IPS-NIHi11 (cell line): Measurements from ENCODE around the gene DNAJC18.
"Not testable (repeated sequence)": the region's sequence is repeated elsewhere in the genome, so short reads cannot be mapped to it uniquely, and the experiment has no call there.

Experiments used
- DNase-seq: peaks from one replicate; pipeline ENCODE4 v3.0.0; 2012; ENCODE audit warnings: mixed read lengths, low spot score

The DNAJC18 gene

GRCh38 chr5:139461176-139461575 lies 21.9 kb upstream of the DNAJC18 start:
- no peak for DNase-seq

DNA sequence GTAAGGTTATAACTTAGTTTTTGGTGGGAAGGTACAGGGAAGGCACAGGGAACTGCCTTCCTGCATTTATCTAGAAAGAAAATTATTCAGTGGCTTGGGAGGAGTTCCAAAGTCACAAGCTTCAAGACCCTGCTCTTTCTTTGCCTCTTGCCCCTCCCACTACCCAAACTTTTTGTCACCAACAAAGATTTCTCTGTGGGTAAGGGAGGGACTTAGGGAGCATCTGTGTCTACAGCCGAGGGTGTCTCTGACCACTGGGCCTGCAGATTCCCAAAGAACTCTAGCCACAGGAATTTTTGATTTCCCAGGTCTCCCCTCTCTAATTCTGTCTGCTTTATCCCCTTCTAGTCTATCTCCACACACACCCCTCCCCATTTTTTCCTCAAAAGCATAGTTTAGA lies 21.1 kb upstream of the DNAJC18 start:
- DNase-seq, result no peak

DNA sequence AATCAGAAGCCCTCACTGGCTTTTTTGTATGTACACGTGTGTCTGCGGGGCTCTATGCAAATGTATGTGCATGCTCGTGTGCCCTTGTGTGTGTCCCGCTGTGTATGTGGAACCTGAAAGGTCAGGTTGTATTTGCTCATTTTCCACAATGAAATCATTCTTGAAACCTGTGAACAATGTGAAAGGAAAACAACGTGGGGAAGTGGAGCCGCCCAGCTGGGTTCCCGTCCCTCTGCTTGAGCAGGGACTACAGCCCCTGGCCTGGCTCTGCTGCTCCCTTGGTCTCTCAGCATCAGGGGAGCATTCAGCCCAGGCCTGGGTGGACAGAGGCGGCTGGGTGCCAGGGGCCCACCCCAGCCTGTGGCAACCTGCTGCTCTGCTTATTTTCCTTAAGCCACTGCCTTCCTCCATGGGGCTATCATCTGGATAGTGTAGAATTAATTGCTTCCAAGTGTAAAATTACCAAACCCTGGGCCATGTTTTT lies 20.2 kb upstream of the DNAJC18 start:
- DNase-seq, result no peak

- no peak for DNase-seq
Measured at GRCh38 chr5:139458580-139459407, 19.5 kb upstream of the DNAJC18 start.

DNA sequence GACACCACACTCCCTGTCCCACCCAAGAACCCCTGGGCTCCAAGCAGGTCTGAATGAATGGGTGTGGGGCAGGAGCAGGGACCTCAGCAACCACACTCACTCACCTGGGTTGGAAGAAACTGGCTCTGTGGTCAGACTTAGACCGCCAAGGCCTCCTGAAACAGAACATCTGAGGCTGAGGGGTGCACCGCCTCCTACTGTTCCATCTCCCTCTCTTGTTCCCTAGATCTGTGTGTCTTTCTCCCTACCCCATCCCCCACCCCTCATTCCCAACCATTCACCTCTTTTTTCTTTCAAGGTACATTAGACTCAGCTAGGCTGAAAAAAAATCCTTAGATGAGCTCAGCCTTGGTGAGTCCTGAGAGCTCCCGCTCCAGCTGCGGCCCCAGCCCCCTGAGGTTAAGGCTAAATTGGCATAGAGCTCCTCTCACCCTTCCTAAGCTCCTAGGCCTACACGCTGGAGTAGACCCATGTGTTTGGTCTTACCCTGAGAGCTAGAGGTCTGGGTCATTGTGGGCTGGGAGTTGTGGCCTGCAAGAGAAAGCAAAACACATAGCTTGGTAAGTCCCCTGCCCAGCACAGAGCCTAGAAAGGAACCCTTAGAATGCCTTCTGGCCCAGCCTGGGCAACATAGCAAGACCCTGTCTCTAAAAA lies 18.5 kb upstream of the DNAJC18 start:
- DNase-seq, result no peak

DNA sequence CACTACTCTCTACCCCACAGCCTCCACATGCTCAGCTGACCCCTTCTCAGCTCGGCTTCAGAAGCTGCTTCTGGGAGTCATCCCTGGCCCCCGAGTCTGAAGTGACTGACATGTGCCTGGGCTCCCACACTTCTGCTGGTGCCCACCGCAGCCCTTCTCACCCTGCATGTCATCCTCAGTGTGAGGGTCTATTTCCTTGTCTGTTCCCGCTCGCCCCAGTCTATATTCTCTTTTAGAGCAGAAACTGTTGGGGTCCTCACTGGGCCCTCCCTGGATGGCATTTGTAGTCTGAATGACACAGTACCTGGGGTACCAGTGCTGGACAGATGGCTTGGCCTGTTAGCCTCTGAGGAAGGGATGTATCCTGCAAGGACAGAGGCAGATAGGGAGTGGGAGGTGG lies 17.9 kb upstream of the DNAJC18 start:
- no peak for DNase-seq

DNA sequence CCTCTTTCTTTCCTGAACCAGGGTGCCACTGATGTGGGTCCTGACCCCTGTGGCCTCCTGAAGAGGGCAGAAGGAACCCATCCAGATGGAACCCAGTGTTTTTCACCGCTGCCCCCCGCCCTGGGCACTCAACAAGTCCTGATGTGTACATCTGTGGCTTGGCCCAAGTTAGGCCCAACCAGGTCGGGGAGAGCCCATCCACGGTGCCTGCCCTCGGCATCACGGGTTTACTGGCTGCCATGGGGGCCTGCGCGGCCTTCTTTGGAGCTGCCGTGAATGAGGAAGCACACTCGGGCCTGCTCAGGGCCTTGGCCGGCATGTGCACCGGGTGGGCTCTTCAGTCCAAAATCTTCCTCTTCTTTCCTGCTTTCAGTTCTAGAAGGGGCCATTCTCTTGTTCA lies 17.5 kb upstream of the DNAJC18 start:
- no peak for DNase-seq

GRCh38 chr5:139454568-139455290 lies 15.4 kb upstream of the DNAJC18 start:
- DNase-seq, result no peak

DNA sequence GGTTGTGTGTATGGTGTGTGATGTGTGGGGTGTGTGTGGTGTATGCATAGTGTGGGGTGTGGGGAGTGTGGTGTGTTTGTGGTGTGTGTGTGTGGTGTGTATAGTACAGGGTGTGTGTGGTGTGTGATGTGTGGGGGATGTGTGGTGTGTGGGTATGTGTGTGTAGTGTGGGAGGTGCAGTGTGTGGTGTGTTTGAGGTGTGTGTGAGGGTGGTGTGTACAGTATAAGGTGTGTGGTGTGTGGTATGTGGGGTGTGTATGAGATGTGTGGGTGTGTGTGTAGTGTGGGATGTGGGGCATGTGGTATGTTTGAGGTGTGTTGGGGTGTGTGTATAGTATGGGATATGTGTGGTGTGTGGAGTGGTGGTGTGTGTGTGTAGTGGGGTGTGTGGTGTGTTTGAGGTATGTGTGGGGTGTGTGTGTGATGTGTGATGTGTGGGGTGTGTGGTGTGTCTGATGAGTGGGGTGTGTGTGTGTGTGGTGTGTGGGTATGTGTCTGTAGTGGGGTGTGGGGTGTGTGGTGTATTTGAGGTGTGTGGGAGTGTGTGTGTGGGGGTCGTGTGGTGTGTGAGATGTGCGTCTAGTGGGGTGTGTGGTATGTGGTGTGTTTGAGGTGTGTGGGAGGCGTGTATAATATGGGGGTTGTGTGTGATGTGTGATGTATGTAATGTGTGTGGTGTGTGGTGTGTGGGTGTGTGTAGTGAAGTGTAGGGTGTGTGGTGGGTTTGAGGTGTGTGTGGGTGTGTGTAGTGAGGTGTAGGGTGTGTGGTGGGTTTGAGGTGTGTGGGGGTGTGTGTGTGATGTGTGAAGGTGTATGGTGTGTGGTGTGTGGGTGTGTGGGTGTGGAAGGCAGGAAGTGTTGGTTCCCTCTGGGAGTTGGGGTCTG lies 14.6 kb upstream of the DNAJC18 start:
- no peak for DNase-seq

DNA sequence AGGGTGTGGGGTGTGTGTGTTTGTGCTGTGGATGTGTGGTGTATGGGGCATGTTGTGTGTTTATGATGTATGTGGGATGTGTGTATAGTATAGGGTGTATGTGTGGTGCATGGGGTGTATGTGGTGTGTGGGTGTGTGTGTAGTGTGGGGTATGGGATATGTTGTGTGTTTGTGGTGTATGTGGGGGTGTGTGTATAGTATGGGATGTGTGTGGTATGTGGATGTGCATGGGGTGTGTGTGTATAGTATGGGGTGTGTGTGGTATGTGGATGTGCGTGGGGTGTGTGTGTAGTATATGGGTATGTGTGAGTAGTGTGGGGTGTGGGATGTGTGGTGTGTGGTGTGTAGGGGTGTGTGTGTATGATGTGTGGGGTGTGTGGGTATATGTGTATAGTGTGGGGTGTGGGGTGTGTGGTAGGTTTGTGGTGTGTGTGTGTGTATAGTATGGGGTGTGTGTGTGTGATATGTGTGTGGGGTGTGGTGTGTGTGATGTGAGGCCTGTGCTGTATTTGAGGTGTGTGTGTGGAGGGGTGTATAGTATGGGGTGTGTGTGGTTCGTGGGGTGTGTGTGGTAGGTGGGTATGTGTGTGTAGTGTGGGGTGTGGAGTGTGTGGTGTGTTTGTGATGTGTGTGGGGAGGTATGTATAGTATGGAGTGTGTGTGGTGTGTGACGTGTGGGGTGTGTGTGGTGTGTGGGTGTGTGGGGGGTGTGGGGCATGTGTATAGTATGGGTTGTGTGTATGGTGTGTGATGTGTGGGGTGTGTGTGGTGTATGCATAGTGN lies 12.7 kb upstream of the DNAJC18 start:
- DNase-seq, result no peak

DNA sequence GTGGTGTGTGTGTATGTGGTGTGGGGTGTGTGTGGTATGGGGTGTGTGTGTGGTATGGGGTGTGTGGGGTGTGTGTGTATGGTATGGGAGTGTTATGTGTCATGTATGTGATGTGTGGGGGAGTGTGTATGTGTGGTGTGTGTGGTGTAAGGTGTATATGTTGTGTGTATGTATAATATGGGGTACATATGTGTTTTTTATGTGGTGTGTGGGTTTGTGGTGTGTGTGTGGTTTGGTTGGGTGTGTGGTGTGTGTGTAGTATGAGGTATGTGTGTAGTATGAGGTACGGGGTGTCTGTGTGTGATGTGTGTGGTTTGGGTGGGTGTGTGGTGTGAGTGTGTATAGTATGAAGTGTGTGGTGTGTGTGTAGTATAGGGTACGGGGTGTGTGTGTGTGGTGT lies 11.9 kb upstream of the DNAJC18 start:
- DNase-seq, result no peak

GRCh38 chr5:139446956-139447779 lies 7.8 kb upstream of the DNAJC18 start:
- DNase-seq, result no peak

GRCh38 chr5:139445325-139446170 lies 6.2 kb upstream of the DNAJC18 start:
- no peak for DNase-seq

- no peak for DNase-seq
Measured at GRCh38 chr5:139443831-139444453, 4.6 kb upstream of the DNAJC18 start.

GRCh38 chr5:139440416-139440815 lies 1.1 kb upstream of the DNAJC18 start:
- DNase-seq, result not testable (repeated sequence)

DNA sequence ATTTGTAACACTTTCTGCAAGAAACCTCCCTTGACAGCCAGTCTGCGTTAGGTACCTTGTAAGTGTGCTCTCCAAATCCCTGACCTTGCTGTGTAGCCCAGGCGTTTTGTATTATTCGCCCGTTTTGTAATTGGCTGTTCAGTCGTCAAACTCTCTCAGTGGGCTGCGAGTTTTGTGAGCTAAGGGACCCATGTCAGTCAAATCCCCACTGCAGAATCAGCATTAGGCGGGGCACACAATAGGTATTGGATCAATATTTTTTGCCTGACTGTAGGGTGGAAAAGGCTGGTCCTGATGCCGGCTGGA lies 665 bp downstream of the DNAJC18 start:
- DNase-seq, result no peak

GRCh38 chr5:139435676-139436075 lies 3.6 kb downstream of the DNAJC18 start:
- DNase-seq, result no peak

- no peak for DNase-seq
Measured at GRCh38 chr5:139431706-139432105, 7.6 kb downstream of the DNAJC18 start.

- no peak for DNase-seq
Measured at GRCh38 chr5:139430015-139430414, 9.3 kb downstream of the DNAJC18 start.
